Erythroblast (primary cell): Measurements from ENCODE around the gene AFAP1.

Experiments used
- GATA1 ChIP-seq: IDR thresholded peaks from 2 replicates; pipeline ENCODE4 v1.6.1; 2011; ENCODE audit warnings: low read depth, mild to moderate bottlenecking, control low read depth, low read length, moderate library complexity
- POLR2A ChIP-seq: IDR thresholded peaks from 2 replicates; pipeline ENCODE4 v1.6.1; 2011; ENCODE audit warnings: mild to moderate bottlenecking, low read length

- TF ChIP-seq POLR2A (no peak), GATA1 (no peak)
Observed at GRCh38 chr4:7843831-7844593, 95.6 kb downstream of the AFAP1 start.
